DOHH2 (cell line): ENCODE results near the gene SLC2A4RG.

Source experiments
- EZH2phosphoT487 ChIP-seq: fragments of 200-600 bp; sonication (generic); IDR thresholded peaks from 2 replicates; pipeline ENCODE4 v1.6.1; 2017; ENCODE audit warnings: borderline replicate concordance, mild to moderate bottlenecking, antibody characterized with exemption, low read length, moderate library complexity, mixed read lengths
- TF ChIP-seq, protein P1 (sequence below): fragments of 200-600 bp; sonication (generic); IDR thresholded peaks from one replicate; pipeline ENCODE4 v1.5.1; 2014; ENCODE audit warnings: antibody characterized with exemption, mild to moderate bottlenecking, low read depth, low read length; ENCODE audit not compliant: poor library complexity, severe bottlenecking

DNA sequence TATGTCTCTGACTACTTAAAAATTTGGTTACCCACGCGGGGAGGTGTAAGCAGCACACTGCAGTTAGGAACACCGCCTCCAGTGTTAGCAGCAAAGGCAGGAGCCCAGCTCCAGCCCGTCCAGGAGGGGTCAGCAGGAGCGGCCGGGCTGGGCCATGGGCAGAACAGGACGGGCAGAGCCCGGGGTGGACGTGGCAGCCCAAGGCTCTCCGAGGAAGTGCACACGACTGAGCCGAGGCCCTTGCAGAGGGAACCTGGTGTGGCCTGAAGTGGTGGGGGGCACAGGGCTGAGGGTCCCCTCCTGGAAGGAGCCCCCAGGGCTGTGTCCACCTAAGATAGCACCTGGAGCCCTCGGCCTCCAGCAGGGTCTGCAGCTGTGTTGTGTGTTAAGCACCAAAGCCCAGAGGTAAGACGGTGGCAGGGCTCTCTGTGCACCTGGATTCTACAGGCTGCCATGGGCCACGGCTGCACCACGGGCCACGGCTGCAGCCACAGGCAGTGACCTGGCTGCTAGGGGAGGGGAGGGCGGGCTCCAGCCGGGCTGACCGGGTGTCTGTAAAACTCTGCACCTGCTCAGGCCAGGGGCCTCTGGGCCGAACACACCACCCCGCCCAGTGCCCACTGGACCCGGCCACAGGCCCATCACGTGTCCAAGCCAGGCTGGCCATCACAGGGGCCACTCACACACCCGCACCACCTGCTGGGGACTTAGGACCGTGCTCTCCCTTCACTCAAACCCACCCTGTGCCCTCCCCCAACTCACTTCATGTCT lies 6.6 kb downstream of the SLC2A4RG start:
- TF ChIP-seq, protein P1, sequence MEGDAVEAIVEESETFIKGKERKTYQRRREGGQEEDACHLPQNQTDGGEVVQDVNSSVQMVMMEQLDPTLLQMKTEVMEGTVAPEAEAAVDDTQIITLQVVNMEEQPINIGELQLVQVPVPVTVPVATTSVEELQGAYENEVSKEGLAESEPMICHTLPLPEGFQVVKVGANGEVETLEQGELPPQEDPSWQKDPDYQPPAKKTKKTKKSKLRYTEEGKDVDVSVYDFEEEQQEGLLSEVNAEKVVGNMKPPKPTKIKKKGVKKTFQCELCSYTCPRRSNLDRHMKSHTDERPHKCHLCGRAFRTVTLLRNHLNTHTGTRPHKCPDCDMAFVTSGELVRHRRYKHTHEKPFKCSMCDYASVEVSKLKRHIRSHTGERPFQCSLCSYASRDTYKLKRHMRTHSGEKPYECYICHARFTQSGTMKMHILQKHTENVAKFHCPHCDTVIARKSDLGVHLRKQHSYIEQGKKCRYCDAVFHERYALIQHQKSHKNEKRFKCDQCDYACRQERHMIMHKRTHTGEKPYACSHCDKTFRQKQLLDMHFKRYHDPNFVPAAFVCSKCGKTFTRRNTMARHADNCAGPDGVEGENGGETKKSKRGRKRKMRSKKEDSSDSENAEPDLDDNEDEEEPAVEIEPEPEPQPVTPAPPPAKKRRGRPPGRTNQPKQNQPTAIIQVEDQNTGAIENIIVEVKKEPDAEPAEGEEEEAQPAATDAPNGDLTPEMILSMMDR = no peak
- no peak for TF ChIP-seq EZH2phosphoT487
